K562 treated with DMSO at 1 percent for 4 hours (cell line): ENCODE measurements around the gene KRTAP20-3. TPM values are rescaled to one million over a fixed set of nuclear protein-coding genes. Genes with fewer than 3 reads are reported as not detected.

Experiments used
- total RNA-seq: library from RNA; unstranded; fragments of 300-600 nt; gene quantifications from 2 replicates; pipeline ENCODE4 v1.2.3, GENCODE V29; 2022; ENCODE audit not compliant: insufficient read depth

KRTAP20-3 gene
- not detected in 2 replicates for total RNA-seq

GRCh38 chr21:30642564-30642963 lies at the start of gene KRTAP20-3:
Gene KRTAP20-3, plus strand, starts transcription at chr21:30642864.

DNA sequence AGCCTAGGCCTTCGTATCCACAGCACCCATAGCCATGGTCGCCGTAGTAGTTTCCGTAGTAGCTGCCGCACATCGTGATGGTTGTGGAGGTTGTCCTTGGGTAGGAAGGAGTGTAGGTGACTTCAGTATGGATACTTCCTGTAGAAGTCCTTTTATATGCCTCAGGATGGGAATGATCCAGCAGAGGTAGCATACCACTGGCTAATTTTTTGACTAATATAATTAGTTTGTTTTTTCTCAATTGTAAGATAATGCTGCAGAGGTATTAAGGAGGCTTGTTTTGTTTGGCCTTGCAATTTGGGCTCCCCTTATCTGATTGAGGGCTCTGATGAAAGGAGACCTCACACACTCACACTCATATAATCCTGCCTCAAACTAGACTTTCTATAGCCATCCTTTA lies 43.9 kb upstream of the KRTAP20-3 start, which contains the start of gene KRTAP6-2:
Gene KRTAP6-2, minus strand, starts transcription at position 101 of the 400 bp plus-strand sequence. Its CDS starts 28 bp downstream, at position 73.

DNA sequence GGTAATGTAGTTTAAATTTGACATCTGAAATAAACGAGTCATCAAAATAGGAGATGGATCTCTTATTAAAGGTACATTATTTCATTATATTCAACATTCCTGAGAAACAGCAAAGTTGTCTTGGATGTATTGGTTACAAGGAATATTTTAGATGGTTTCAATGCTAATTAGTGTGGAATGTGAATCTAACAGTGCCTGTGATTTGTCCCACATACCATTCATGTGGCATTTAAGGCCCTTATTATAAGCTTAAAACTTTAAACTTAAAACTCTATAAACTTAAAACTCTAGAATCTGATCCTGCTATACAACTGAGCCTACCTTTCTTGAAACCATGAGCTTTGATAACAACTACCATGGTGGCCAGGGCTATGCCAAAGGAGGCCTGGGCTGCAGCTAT lies 41.9 kb upstream of the KRTAP20-3 start, which contains the start of gene KRTAP22-1:
Gene KRTAP22-1, plus strand, starts transcription at position 301 of the 400 bp plus-strand sequence.

DNA sequence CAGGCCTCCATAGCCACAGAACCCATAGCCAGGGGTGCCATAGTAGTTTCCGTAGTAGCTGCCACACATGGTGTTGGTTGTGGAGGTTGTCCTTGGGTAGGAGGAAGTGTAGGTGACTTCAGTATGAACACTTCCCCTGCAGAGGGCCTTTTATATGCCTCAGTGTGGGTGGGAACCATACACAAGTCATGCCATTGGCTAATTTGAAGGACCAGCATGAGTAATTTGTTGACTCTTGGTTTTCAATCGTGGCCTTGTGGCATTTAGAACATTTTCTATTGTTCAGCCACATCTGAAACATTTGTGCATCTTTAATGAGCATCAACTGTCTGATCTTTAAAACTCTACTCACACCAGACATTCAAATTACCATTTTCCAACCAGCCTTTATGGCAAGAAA lies 28.8 kb upstream of the KRTAP20-3 start, which contains the start of gene KRTAP6-1:
Gene KRTAP6-1, minus strand, starts transcription at position 95 of the 400 bp plus-strand sequence. Its CDS starts 26 bp downstream, at position 69.

GRCh38 chr21:30616125-30616524 lies 26.5 kb upstream of the KRTAP20-3 start, which contains the start of gene KRTAP20-1:
Gene KRTAP20-1, plus strand, starts transcription at chr21:30616425. Its CDS starts 30 bp downstream, at chr21:30616455.

DNA sequence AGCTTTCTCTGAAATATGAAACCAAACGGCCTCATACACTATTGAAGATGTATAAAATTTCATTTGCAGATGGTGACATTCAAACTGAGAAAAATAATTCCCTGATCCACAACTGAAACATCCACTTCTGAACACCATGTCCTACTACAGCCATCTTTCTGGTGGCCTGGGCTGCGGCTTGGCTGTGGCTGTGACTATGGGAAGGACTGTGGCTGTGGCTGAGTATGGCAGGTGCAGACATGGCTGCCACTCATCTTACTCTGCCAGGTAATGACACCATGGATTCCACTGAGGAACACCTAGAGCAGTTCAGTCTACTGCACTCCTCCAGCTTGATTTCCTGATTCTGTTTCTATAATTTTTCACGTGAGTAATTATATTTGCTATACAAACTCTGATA lies 22.1 kb upstream of the KRTAP20-3 start, which contains the start of gene KRTAP20-4:
Gene KRTAP20-4, plus strand, starts transcription at position 106 of the 400 bp plus-strand sequence.

GRCh38 chr21:30634906-30635305 lies 7.8 kb upstream of the KRTAP20-3 start, which contains the start of gene KRTAP20-2:
Gene KRTAP20-2, plus strand, starts transcription at chr21:30635206. Its CDS starts 58 bp downstream, at chr21:30635264.

Other genes starting within 250 kb of the KRTAP20-3 start
- gene KRTAP13-1, start 246.8 kb upstream of the KRTAP20-3 start, total RNA-seq = not detected in 2 replicates
- gene KRTAP13-3, start 216.9 kb upstream of the KRTAP20-3 start, total RNA-seq = not detected in 2 replicates
- gene KRTAP13-4, start 212.6 kb upstream of the KRTAP20-3 start, total RNA-seq = not detected in 2 replicates
- gene KRTAP15-1, start 202.6 kb upstream of the KRTAP20-3 start, total RNA-seq = not detected in 2 replicates
- not detected in 2 replicates for gene KRTAP19-1, start 162.5 kb upstream of the KRTAP20-3 start, total RNA-seq
- not detected in 2 replicates for gene KRTAP19-2, start 155.4 kb upstream of the KRTAP20-3 start, total RNA-seq
- not detected in 2 replicates for gene KRTAP19-3, start 150.9 kb upstream of the KRTAP20-3 start, total RNA-seq
- gene KRTAP19-4, start 145.7 kb upstream of the KRTAP20-3 start, total RNA-seq = not detected in 2 replicates
- gene KRTAP19-5, start 140.7 kb upstream of the KRTAP20-3 start, total RNA-seq = not detected in 2 replicates
- not detected in 2 replicates for gene KRTAP19-6, start 101.0 kb upstream of the KRTAP20-3 start, total RNA-seq
- not detected in 2 replicates for gene KRTAP19-7, start 81.5 kb upstream of the KRTAP20-3 start, total RNA-seq
- not detected in 2 replicates for gene KRTAP22-2, start 52.5 kb upstream of the KRTAP20-3 start, total RNA-seq
- not detected in 2 replicates for gene KRTAP6-3, start 50.4 kb upstream of the KRTAP20-3 start, total RNA-seq
- gene KRTAP6-2, start 44.0 kb upstream of the KRTAP20-3 start, total RNA-seq = not detected in 2 replicates
- gene KRTAP22-1, start 41.8 kb upstream of the KRTAP20-3 start, total RNA-seq = not detected in 2 replicates
- not detected in 2 replicates for gene KRTAP6-1, start 28.9 kb upstream of the KRTAP20-3 start, total RNA-seq
- not detected in 2 replicates for gene KRTAP20-1, start 26.4 kb upstream of the KRTAP20-3 start, total RNA-seq
- not detected in 2 replicates for gene KRTAP20-4, start 22.2 kb upstream of the KRTAP20-3 start, total RNA-seq
- gene KRTAP20-2, start 7.7 kb upstream of the KRTAP20-3 start, total RNA-seq = not detected in 2 replicates
- not detected in 2 replicates for gene KRTAP21-3, start 75.9 kb downstream of the KRTAP20-3 start, total RNA-seq
- gene KRTAP21-2, start 104.4 kb downstream of the KRTAP20-3 start, total RNA-seq = not detected in 2 replicates
- gene KRTAP21-1, start 112.6 kb downstream of the KRTAP20-3 start, total RNA-seq = not detected in 2 replicates
- gene KRTAP8-1, start 170.4 kb downstream of the KRTAP20-3 start, total RNA-seq = not detected in 2 replicates
- not detected in 2 replicates for gene KRTAP7-1, start 186.9 kb downstream of the KRTAP20-3 start, total RNA-seq
- not detected in 2 replicates for gene KRTAP11-1, start 238.7 kb downstream of the KRTAP20-3 start, total RNA-seq